Gastroesophageal sphincter (tissue), 3 donors: Measurements from ENCODE around the gene DND1.
"Not testable (repeated sequence)": the region's sequence is repeated elsewhere in the genome, so short reads cannot be mapped to it uniquely, and the experiment has no call there.

Experiments used
- EP300 ChIP-seq: sonication (generic); formaldehyde crosslinking; IDR thresholded peaks from one replicate; pipeline ENCODE4 v1.6.1; 2017; ENCODE audit warnings: antibody characterized with exemption, mild to moderate bottlenecking
- POLR2A ChIP-seq, 2 donors: fragments of 450-650 bp; IDR thresholded peaks; one replicate each; pipeline ENCODE4 v1.6.1; 2017; ENCODE audit warnings: antibody characterized with exemption in 2 of 2, mild to moderate bottlenecking in 2 of 2, moderate library complexity in 1 of 2
- TF ChIP-seq, protein P1 (sequence below), 4 experiments: fragments of 200-600 bp in 2 of 4; fragments of 450-650 bp in 2 of 4; sonication (generic) in 1 of 4; IDR thresholded peaks; one replicate each; pipeline ENCODE4 v1.5.1; 2017 to 2019; ENCODE audit warnings: antibody characterized with exemption in 4 of 4, mild to moderate bottlenecking in 2 of 4, moderate library complexity in 2 of 4

DNA sequence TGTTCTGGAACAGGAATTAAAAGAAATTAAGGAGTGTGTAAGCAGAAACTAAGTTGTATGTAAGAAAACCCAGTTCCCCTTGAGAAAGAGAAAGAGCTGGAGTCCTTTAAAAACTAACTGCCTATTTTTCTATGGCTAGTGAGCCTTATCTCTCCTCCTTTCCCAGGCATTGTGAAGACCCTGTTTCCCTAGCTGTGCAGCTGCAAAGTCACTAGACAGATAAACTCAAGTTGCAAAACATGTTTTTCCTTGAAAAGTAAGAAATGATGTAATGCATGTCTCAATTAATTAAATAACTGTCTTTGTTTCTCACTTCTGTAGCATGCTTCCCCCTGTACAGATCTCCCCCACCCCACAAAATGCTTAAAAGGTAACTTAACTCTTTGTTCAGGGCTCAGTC, 50.3 kb downstream of the DND1 start:
- TF ChIP-seq, protein P1, sequence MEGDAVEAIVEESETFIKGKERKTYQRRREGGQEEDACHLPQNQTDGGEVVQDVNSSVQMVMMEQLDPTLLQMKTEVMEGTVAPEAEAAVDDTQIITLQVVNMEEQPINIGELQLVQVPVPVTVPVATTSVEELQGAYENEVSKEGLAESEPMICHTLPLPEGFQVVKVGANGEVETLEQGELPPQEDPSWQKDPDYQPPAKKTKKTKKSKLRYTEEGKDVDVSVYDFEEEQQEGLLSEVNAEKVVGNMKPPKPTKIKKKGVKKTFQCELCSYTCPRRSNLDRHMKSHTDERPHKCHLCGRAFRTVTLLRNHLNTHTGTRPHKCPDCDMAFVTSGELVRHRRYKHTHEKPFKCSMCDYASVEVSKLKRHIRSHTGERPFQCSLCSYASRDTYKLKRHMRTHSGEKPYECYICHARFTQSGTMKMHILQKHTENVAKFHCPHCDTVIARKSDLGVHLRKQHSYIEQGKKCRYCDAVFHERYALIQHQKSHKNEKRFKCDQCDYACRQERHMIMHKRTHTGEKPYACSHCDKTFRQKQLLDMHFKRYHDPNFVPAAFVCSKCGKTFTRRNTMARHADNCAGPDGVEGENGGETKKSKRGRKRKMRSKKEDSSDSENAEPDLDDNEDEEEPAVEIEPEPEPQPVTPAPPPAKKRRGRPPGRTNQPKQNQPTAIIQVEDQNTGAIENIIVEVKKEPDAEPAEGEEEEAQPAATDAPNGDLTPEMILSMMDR (IDR thresholded peaks at IDR 0.05) = not testable (repeated sequence)
- not testable (repeated sequence) for TF ChIP-seq EP300; POLR2A (IDR thresholded peaks at IDR 0.05)
